GM12875 (cell line): Measurements from ENCODE around the gene WIPF3.
"Not testable (repeated sequence)": the region's sequence is repeated elsewhere in the genome, so short reads cannot be mapped to it uniquely, and the experiment has no call there.

Source experiments
- H3K4me3 ChIP-seq: one replicate; pipeline ENCODE4 v1.5.1; 2011; ENCODE audit warnings: low read depth, low read length, control low read depth
- TF ChIP-seq, protein P1 (sequence below): IDR thresholded peaks from 2 replicates; pipeline ENCODE4 v1.5.1; 2011; ENCODE audit warnings: low read depth, mild to moderate bottlenecking, control low read depth, inconsistent platforms, low read length, moderate library complexity, borderline replicate concordance; ENCODE audit not compliant: insufficient read depth

Gene WIPF3

GRCh38 chr7:29955075-29955792, 148.9 kb downstream of the WIPF3 start:
- no peak overlapping the region for H3K4me3 ChIP-seq
- TF ChIP-seq, protein P1, sequence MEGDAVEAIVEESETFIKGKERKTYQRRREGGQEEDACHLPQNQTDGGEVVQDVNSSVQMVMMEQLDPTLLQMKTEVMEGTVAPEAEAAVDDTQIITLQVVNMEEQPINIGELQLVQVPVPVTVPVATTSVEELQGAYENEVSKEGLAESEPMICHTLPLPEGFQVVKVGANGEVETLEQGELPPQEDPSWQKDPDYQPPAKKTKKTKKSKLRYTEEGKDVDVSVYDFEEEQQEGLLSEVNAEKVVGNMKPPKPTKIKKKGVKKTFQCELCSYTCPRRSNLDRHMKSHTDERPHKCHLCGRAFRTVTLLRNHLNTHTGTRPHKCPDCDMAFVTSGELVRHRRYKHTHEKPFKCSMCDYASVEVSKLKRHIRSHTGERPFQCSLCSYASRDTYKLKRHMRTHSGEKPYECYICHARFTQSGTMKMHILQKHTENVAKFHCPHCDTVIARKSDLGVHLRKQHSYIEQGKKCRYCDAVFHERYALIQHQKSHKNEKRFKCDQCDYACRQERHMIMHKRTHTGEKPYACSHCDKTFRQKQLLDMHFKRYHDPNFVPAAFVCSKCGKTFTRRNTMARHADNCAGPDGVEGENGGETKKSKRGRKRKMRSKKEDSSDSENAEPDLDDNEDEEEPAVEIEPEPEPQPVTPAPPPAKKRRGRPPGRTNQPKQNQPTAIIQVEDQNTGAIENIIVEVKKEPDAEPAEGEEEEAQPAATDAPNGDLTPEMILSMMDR, result no peak

DNA sequence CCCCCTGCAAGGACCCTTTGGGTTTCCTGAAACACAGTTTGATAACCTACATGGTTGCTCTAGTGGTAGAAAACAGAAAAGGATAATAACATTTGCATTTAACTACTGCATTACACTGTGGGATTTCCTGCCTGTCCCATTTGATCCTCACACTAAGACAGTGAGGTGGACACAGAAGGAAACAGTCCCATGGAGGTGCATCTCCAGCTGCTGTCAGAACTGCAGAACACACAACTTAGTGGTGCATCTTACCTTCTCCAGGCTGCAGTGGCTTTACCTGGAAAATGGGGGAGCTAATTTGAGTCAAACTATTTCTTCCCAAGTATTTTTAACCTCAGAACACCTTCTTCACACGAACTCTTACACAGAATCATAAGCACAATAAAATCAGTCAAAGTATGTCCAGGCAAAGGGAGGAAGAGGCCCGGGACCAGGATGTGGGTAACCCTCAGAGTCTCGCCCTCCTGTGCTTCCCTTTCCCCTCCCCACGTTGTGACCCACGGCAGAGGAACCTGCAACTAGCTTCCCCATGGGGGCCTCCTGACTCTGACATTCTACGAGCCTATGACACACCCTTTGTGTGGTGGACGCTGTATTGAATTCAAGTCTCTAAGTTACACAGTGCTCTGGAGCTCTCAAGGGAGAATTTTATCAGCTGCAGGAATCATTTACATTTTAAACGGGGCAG, 149.6 kb downstream of the WIPF3 start:
- TF ChIP-seq, protein P1, result no peak
- no peak overlapping the region for H3K4me3 ChIP-seq

DNA sequence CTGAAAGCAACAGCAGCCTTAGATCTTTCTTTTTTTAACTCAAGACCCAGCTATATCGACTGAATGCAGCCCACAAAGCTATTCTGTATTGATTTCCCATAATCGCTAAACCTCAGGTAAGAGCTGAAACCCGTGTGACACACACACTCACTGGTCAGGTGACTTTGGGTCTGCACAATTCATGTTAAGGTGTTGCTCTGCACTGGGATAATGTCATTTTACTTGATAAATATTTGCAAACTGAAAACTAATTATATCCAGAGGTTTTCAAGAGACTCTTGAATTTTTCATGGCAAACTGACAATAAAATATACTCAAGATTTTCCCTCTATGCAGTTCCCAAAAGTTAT, 150.2 kb downstream of the WIPF3 start:
- TF ChIP-seq, protein P1, result no peak
- H3K4me3 ChIP-seq, result no peak overlapping the region

DNA sequence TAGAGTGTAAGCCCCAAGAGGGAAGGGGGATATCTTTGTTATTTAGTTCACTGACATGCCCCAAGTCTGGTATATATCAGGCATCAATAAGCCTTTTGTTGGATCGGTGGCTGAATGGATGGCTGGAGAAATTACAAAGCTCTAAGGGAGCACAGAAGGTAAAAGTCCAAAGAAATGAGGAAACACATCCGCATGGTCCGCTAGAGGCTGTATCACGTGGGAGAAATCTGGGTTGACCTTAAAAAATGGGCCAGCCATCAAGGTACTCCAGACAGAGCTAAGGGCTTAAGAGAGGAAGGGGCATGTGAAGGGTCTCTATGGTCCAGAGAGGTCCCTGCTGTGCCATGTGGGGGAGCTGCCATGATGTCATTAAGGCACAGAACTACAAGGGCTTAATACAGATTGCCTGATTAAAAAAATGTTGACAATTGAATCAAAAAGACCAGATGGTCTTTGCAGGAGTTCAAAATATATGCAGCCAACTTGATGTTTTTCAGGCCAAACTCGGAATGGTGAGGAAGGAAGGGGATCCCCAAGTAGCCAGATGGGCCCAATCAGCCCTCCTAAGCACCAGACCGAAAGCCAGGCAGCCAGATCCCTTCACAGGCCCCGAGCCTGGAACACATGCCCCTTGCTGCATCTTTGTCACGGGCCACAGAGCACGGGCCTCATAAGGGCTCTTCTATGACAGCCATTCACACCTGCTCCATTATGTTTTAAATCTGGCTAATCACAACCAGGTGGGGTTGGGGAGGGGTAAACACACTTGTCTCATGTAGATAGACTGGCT, 151.4 kb downstream of the WIPF3 start:
- H3K4me3 ChIP-seq, result no peak overlapping the region
- TF ChIP-seq, protein P1, result no peak

DNA sequence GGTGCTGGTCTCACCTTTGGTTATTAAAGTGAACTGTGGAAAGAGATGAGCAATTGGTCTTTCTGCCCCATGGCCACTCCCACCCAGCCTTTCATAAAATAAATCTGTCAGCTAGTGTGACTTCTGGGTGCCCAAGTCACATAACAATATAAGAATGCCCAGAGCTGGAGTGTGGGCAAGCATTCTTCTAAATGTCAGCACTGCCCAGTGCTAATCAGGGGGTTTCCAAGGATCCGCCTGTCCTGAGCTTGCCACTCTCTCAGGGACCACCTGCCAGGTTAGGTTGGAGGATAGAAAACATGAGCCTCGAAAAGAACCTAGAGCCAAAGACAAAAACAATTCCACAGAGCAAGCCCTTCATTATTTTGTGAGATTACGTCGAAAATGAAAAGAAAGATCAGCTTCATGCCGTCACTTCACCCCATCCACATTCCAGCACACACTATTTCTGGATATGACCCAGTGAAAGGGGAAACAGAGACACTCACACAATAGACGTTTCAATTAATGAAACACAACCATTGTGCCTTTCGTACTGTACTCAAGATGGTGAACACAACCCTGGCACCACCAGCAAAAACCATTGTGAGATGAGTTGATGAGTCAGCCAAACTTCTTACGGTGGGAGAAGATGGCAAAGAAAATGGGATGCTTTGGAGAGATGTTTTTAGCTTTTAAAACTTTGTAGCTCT, 152.5 kb downstream of the WIPF3 start:
- H3K4me3 ChIP-seq, result no peak overlapping the region
- TF ChIP-seq, protein P1, result no peak

GRCh38 chr7:29961611-29962010, 155.3 kb downstream of the WIPF3 start:
- H3K4me3 ChIP-seq, result not testable (repeated sequence)

DNA sequence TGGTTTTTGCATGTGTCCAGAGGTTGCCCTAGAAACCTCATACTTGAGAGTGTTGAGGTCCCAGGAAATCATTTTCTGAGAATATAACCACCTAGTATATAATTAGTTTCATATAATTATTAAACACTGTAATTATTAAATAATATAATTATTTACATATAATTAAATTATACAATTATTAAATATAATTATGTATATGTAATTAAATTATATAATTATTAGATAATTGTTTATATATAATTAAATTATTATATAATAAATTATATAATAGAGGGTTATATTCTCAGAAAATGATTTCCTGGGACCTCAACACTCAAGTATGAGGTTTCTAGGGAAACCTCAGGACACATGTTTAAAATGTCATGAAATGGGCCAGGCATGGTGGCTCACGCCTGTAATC, 155.7 kb downstream of the WIPF3 start:
- no peak overlapping the region for H3K4me3 ChIP-seq
- TF ChIP-seq, protein P1, result no peak
